ENCODE results near the gene NR1D2. TPM values are rescaled to one million over a fixed set of nuclear protein-coding genes. Genes with fewer than 3 reads are reported as not detected.

NR1D2 gene
- total RNA-seq, 1 experiment from 2014 or later, result 23.9 TPM

GRCh38 chr3:23913873-23914743 is 31.0 kb upstream of the NR1D2 start:
- Histone ChIP-seq H3K27me3 (replicated peaks; ENCODE audit: control insufficient read depth, insufficient read depth, low read length) (no peaks in the 10 kb centered on the region), H3K4me3 (ENCODE audit: low read depth, low read length) (no peak overlapping the region), H3K9me3 (no peaks in the 10 kb centered on the region), H3K36me3 (ENCODE audit: control insufficient read depth, insufficient read depth, low read length) (no peaks in the 10 kb centered on the region; the same call in none of the 2 replicates), H3K4me1 (peaks cover 17% of the 10 kb centered on the region)
- no peak overlapping the region for H3K27ac Mint-ChIP-seq (ENCODE audit: unreplicated experiment)
- POLR2A ChIA-PET, result no interaction called here
- DNase-seq, result no peak
- H3K9me3 Mint-ChIP-seq (ENCODE audit: unreplicated experiment), result no peaks in the 10 kb centered on the region
- intact Hi-C loops (cut with micrococcal nuclease; ENCODE audit: unreplicated experiment), result no loop called here
- BruUV-seq (replicated peaks), result no TSS peak
- CTCF ChIA-PET, result no interaction called here
- no peak overlapping the region for H3K4me3 Mint-ChIP-seq (ENCODE audit: unreplicated experiment)
- TF ChIP-seq CTCF (IDR thresholded peaks at IDR 0.05; ENCODE audit: insufficient read depth in 1 of 2, low read depth in 1 of 2, low read length in 1 of 2, severe bottlenecking in 1 of 2, unreplicated experiment in 1 of 2), result no peak
- H3K27me3 Mint-ChIP-seq (ENCODE audit: insufficient read depth, unreplicated experiment), result no peaks in the 10 kb centered on the region
- H3K4me1 Mint-ChIP-seq (ENCODE audit: low read depth, unreplicated experiment), result peaks cover 12% of the 10 kb centered on the region
- H3K36me3 Mint-ChIP-seq (ENCODE audit: insufficient read depth, unreplicated experiment), result peaks cover 36% of the 10 kb centered on the region

DNA sequence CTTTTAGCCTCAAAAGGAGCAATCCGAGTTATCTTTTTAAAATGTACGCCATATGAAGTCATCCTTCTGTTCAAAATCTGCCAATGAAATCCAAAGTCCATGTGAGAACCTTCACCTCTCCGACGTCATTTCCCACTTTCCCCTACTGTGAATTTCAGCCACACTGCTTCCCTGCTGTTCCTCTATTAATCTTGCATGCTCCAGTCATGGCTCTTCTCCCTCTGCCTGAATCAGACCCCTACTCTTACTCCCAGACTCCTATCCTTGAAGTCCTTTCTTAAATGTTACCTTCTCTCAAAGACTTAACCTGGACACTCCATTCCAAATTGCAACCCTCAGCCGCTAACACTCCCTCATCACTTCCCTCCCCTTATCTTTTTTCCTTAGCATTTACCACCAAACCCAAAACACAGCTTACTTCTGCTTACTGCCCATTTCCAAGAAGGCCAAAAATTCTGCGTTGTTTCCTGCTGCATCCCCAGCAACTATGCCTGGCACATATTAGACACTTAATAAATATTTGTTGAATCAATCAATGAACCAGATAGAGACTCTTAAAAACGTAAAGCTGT is 29.5 kb upstream of the NR1D2 start:
- POLR2A ChIA-PET, result interaction anchor here (1.4 kb wide), 1 partner anchor 12 kb away, joined by 13 read pairs; no protein-coding TSS in a partner anchor
- Histone ChIP-seq H3K36me3 (ENCODE audit: control insufficient read depth, insufficient read depth, low read length) (peaks cover 2% of the 10 kb centered on the region), H3K9me3 (no peaks in the 10 kb centered on the region), H3K4me1 (peaks cover 25% of the 10 kb centered on the region), H3K27me3 (replicated peaks; ENCODE audit: control insufficient read depth, insufficient read depth, low read length) (no peaks in the 10 kb centered on the region), H3K4me3 (ENCODE audit: low read depth, low read length) (peak overlapping the region; percentile 92)
- no TSS peak for BruUV-seq (replicated peaks)
- intact Hi-C loops (cut with micrococcal nuclease; ENCODE audit: unreplicated experiment), result loop anchor here (2.0 kb wide), 1 partner anchor 15 kb away; no protein-coding TSS in a partner anchor
- TF ChIP-seq CTCF (IDR thresholded peaks at IDR 0.05; ENCODE audit: insufficient read depth in 1 of 2, low read depth in 1 of 2, low read length in 1 of 2, severe bottlenecking in 1 of 2, unreplicated experiment in 1 of 2), result no peak
- no peaks in the 10 kb centered on the region for H3K27me3 Mint-ChIP-seq (ENCODE audit: insufficient read depth, unreplicated experiment)
- peaks cover 47% of the 10 kb centered on the region for H3K36me3 Mint-ChIP-seq (ENCODE audit: insufficient read depth, unreplicated experiment)
- H3K27ac Mint-ChIP-seq (ENCODE audit: unreplicated experiment), result peak overlapping the region; percentile 16
- CTCF ChIA-PET, result no interaction called here
- peak overlapping the region; percentile 70 for H3K4me3 Mint-ChIP-seq (ENCODE audit: unreplicated experiment)
- no peaks in the 10 kb centered on the region for H3K9me3 Mint-ChIP-seq (ENCODE audit: unreplicated experiment)
- H3K4me1 Mint-ChIP-seq (ENCODE audit: low read depth, unreplicated experiment), result peaks cover 12% of the 10 kb centered on the region
- no peak for DNase-seq

- no peaks in the 10 kb centered on the region for H3K27me3 Mint-ChIP-seq (ENCODE audit: insufficient read depth, unreplicated experiment)
- Histone ChIP-seq H3K4me1 (peaks cover 29% of the 10 kb centered on the region), H3K27me3 (replicated peaks; ENCODE audit: control insufficient read depth, insufficient read depth, low read length) (no peaks in the 10 kb centered on the region), H3K36me3 (ENCODE audit: control insufficient read depth, insufficient read depth, low read length) (peaks cover 2% of the 10 kb centered on the region), H3K4me3 (ENCODE audit: low read depth, low read length) (peak overlapping the region; percentile 92), H3K9me3 (no peaks in the 10 kb centered on the region)
- peaks cover 12% of the 10 kb centered on the region for H3K4me1 Mint-ChIP-seq (ENCODE audit: low read depth, unreplicated experiment)
- H3K36me3 Mint-ChIP-seq (ENCODE audit: insufficient read depth, unreplicated experiment), result peaks cover 48% of the 10 kb centered on the region
- intact Hi-C loops (cut with micrococcal nuclease; ENCODE audit: unreplicated experiment), result loop anchor here (2.0 kb wide), 1 partner anchor 16 kb away; no protein-coding TSS in a partner anchor
- no peak for DNase-seq
- ChIA-PET POLR2A (interaction anchor here (0.5 to 1.4 kb wide), 16 partner anchors 9 to 187 kb away, joined by 3 to 18 read pairs (median 4); no protein-coding TSS in a partner anchor), CTCF (interaction anchor here (0.5 to 0.8 kb wide), 4 partner anchors 11 to 580 kb away, joined by 3 read pairs; no protein-coding TSS in a partner anchor)
- BruUV-seq (replicated peaks), result TSS peak; percentile 53
- H3K27ac Mint-ChIP-seq (ENCODE audit: unreplicated experiment), result peak overlapping the region; percentile 96
- H3K4me3 Mint-ChIP-seq (ENCODE audit: unreplicated experiment), result peak overlapping the region; percentile 70
- TF ChIP-seq CTCF (IDR thresholded peaks at IDR 0.05; ENCODE audit: insufficient read depth in 1 of 2, low read depth in 1 of 2, low read length in 1 of 2, severe bottlenecking in 1 of 2, unreplicated experiment in 1 of 2), result no peak
- H3K9me3 Mint-ChIP-seq (ENCODE audit: unreplicated experiment), result no peaks in the 10 kb centered on the region
Measured at GRCh38 chr3:23916152-23916885, 28.8 kb upstream of the NR1D2 start.
